GM18870 (cell line): ENCODE data around the gene SPTSSA.
"Not testable (repeated sequence)": the region's sequence is repeated elsewhere in the genome, so short reads cannot be mapped to it uniquely, and the experiment has no call there.

Source experiments
- ATAC-seq: cut with Tn5 transposase; IDR thresholded peaks from one replicate; pipeline ENCODE4 v1.9.1; 2021; ENCODE audit warnings: moderate library complexity; ENCODE audit not compliant: unreplicated experiment

Gene SPTSSA, protein sequence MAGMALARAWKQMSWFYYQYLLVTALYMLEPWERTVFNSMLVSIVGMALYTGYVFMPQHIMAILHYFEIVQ

DNA sequence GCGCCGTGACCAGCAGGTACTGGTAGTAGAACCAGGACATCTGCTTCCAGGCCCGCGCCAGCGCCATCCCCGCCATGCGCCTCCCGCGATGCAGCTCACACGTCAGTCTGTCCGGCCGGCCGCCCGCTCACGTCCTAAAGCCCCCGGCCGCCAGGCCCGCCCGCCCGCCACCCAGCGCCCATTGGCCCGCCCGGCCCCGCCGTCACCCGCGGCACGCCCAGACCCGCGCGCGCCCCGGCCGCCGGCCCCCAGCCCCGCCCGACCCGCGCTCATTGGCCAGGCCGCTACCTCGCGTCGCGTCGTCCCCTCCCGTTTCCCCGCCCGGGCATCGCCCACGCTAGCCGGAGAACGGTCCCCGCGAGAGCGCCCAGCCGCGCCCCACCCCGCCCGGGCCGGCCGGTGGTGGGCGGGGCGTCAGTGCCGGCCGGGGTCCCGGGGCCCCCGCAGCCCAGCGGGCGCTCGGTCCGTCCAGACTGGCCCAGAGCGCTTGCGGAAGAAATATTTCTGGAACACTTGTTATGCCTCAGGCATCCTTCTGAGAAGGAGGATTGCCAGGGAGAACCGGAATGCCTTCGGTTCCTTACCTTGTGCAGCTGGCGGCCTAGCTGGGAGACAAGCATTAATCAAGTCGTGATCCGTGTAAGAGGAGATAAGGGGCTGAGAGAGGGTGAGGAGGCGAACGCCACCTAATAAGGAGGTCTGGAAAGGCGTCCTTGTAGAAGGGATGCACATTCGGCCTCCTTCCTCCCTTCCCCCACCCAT is at the start of gene SPTSSA:
SPTSSA (minus strand) TSS at position 109 of the 762 bp plus-strand sequence; CDS start at position 76, 33 bp downstream.
- ATAC-seq: peak; percentile 50

DNA sequence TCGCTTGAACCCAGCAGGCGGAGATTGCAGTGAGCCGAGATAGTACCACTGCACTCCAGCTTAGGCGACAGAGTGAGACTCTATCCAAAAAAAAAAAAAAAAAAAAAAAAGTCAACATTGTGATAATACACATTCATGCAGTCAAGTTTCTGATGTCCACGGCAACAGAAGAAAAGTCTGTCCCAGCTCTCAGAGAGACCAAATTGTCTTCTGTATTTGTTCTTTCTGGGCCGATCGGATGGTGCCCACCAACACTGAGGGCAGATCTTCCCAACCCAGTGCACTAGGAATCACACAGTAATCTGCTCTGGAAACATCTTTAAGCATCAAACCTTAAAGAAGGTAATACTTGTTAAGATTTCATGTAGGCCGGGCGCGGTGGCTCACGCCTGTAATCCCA is 45.8 kb upstream of the SPTSSA start:
- no peak for ATAC-seq

DNA sequence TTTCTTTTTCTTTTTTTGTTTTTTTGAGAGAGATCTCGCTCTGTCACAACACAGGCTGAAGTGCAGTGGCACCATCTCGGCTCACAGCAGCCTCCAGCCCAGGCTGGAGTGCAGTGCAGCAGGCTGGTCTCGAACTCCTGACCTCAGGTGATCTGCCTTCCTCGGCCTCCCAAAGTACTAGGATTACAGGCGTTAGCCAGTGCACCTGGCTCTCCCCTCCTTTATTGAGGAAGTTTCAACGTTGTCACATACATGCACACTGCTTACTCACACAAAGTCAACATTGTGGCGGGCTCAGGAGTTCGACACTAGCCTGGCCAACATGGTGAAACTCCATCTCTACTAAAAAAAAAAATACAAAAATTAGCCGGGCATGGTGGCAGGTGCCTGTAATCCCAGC is 45.4 kb upstream of the SPTSSA start:
- ATAC-seq: no peak

DNA sequence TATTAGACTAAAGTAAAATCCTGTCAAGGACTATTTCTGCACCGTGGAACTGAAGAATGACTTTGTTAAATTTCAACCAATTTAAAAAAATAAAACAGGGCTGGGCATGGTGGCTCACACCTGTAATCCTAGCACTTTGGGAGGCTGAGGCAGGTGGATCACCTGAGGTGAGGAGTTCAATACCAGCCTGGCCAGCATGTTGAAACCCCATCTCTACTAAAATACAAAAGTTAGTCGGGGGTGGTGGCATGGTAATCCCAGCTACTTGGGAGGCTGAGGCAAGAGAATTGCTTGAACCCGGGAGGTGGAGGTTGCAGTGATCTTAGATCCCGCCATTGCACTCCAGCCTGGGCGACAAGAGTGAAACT is 43.1 kb upstream of the SPTSSA start:
- ATAC-seq: not testable (repeated sequence)

DNA sequence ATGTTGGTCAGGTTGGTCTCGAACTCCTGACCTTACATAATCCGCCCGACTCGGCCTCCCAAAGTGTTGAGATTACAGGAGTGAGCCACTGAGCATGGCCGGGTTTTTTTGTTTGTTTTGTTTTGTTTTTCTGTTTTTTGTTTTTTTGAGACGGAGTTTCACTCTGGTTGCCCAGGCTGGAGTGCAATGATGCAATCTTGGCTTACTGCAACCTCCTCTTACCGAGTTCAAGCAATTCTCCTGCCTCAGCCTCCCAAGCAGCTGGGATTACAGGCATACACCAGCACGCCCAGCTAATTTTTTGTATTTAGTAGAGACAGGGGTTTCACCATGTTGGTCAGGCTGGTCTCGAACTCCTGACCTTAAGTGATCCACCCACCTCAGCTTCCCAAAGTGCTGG is 42.0 kb upstream of the SPTSSA start:
- ATAC-seq: not testable (repeated sequence)

DNA sequence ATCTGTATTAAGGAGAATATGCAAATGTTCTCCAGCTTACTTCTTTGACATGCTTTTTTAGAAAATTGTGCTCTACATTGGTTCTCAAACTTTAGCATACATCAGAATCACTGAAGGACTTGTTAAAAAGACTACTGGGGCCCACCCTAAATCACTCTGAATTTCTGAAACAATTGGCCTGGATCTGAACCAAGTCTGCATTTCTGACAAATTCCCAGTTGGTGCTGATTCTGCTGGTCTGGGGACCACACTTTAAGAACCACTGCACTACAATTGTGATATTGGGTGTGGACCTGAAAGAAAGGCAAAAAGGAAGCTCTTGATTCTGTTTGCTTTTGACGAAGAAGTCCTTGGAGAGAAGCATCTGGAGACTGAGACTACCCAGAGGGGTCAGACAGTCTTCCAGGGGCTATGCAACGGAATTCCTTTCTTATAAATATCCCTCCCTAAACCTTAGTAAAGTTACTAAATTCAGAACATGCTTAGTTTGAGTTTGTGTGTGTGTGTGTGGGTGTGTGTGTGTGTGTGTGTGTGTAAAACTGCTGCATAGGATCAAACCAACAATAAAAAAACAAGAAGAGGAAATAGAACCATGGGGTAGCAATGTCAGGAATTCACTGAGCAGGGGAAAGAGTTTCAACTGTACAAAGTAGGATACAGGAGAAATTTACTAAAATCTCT is 40.6 kb upstream of the SPTSSA start:
- no peak for ATAC-seq

DNA sequence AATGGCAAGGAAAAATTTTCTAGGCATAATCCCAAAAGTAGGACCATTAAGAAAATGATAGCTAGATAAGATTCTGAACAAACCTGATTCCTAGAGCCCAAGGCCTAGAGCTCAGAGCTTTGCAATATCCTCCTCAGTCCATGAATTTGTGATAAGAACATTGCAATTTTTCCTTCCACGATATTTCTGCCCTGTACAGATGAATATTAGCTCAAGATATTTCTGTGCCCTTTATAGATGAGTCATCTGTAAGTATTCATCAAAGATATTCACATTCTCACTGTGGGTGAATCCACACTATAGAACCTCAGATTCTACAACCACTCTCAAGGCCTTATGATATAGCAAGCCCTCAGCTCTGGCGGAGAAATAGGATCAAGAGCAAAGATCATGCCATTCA is 40.0 kb upstream of the SPTSSA start:
- ATAC-seq: no peak

DNA sequence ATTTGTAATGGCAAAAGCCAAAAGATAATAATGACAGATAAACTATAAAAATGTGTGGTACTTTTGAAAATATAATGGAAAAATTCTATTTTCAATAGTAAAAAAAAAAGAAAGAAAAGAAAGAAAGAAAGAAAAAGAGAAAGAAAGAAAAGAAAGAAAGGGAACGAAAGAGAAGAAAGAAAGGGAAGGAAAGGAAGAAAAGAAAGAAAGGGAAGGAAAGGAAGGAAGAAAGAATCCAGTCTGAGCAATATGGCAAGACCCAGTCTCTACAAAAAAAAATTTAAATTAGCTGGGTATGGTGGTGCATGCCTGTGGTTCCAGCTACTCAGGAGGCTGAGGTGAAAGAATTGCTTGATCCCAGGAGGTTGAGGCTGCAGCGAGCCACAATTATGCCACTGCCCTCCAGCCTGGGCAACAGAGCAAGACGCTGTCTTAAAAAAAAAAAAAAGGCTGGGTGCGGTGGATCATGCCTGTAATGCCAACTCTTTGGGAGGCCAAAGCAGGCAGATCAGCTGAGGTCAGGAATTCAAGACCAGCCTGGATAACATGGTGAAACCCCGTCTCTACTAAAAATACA is 39.1 kb upstream of the SPTSSA start:
- no peak for ATAC-seq

DNA sequence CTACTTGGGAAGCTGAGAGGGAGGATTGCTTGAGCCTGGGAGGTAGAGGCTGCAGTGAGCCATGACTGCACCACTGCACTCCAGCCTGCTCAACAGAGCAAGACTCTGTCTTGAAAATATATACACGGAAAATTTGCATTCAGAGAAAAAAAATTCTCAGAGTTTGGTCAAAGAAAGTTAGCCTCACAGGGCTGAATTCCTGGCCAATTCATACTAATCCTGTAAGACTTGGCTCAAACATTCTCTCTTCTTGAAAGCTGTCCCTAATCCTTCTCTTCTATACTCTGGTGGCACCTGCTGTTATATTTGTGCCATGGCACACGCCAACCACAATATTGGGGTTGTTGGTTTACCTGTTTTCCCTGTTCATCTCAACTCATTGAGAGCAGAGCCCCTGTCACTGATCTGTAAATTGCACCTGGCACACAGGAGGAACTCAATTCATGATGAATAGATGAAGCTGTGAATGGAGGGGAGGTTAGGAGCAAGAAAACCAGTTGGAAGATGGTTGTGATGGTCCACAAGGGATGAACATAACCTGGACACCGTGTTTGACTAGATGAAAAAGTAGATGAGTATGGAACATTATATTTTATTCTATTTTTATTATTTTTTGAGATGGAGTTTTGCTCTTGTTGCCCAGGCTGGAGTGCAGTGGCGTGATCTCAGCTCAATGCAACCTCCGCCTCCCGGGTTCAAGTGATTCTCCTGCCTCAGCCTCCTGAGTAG is 36.8 kb upstream of the SPTSSA start:
- no peak for ATAC-seq

DNA sequence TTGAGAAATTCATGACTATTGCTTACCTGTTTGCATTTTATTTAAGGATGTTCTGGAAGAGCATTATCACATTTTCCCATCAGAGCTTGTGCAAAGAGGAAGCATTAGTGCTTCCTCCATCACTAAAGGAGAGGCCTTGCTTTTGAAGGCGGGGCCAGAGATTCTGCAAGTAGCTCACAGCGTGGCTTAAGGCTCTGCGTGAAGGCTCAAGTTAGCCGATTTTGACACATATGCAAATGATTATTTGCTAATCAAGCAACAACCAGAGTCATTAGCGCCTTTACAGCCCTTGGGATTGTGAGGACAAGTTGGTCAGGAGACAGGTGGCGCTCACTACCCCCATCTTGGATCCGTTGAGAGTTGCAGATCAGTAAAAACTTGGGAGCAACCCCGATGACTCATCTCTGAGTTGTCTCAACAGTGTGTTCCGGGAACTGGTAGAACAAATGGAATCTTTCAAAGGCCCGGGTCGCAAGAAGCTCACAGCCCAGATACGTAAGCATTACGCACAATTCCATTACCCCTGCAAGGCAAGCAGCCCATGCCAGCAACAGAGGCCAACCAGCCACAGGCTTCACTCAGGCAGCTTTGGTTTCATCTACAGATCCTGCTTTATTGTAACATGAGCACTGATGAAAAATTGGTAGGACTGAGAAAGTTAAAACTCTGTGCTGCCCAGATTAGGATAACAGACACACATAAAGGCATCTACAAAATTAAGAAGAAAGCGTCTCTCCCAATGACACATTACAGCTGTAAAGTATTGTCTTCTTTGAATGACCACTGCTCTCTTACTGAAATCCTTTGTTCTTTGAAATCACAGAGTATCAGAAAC is 34.9 kb upstream of the SPTSSA start:
- ATAC-seq: no peak

DNA sequence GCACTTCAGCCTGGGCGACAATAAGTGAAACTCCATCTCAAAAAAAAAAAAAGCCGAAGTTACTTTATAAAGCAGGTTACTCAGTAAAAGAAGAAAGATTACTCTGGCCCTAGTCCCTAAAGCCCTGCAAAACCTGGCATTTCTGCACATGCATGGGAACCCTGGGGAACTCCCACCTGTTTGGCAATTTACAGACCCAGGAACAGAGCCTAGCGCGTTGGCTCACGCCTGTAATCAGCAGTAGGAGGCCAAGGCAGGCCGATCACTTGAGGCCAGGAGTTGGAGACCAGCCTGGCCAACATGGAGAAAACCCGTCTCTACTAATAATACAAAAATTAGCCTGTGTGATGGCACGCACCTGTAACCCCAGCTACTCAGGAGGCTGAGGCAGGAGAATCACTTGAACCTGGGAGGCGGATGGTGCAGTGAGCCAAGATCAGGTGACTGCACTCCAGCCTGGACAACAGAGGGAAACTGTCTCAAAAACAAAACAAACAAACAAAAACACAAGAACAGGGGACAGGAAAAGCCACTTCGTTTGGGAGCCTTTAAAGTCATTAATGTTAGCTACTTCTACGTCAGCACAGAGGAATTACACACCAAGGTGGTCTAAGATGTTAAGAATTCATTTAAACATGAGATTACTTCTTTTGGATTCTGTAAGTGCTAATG is 34.1 kb upstream of the SPTSSA start:
- no peak for ATAC-seq

DNA sequence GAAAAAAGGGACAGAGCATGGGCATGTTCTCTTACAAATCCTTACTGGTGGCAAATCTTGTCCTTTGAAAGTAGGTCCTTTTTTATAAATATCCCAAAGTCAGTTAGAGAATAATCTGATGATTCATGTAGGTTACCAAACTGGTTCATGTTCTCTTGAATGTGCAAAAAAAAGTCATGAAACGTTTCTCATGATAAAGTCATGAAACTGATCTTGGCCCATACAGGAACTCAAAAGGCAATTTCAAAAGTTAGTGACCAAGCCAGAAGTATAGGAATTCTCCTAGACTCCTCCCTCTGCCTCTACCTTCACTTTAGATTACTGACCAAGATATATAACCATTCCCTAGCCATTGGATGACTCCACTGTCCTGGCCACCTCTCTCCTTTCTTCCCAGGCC is 27.3 kb upstream of the SPTSSA start:
- ATAC-seq: no peak

DNA sequence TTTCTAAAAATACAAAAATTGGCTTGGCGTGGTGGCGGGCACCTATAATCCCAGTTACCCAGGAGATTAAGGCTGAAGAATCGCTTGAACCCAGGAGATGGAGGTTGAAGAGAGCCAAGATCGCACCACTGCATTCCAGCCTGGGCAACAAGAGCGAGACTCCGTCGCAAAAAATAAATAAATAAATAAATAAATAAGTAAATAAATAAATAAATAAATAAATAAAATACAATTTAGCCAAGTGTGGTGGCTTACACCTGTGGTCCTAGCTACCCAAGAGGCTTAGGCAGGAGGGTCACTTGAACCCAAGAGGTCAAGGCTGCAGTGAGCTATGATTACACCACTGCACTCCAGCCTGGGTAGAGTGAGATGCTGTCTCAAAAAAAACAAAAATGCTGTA is 26.5 kb upstream of the SPTSSA start:
- no peak for ATAC-seq

DNA sequence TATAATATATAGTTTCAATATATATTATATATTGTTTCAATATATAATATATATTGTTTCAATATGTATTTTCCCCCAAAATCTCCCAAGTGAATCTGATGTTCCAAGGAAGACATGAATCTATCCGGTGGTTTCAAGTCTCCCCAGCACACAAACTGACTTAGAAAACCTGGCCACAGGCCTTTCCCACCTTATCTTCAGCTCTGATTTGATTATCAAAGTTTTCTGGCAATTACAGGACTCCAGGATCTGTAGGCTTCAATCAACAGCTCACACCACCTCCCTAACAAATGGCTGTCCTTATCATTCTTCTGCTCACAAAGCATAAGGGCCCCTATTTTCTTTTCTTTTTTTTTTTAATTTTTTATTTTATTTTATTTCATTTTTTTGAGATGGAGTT is 22.7 kb upstream of the SPTSSA start:
- no peak for ATAC-seq

DNA sequence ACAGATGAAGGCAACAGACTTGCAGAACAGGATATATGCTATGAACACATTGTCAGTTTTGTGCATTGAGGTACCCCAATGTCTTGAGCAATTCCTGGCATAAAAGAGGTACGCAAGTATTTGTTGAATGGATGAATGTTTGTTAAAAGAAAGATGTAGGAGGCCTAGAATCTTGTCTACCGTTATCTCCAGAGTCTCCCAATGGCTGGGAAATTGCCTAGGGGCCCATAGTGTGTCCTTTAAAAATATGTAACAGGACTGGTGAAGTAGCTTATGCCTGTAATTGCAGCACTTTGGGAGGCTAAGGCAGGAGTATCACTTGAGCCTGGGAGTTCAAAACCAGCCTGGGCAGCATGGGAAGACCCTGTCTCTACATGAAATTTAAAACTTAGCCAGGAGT is 20.4 kb upstream of the SPTSSA start:
- ATAC-seq: no peak

DNA sequence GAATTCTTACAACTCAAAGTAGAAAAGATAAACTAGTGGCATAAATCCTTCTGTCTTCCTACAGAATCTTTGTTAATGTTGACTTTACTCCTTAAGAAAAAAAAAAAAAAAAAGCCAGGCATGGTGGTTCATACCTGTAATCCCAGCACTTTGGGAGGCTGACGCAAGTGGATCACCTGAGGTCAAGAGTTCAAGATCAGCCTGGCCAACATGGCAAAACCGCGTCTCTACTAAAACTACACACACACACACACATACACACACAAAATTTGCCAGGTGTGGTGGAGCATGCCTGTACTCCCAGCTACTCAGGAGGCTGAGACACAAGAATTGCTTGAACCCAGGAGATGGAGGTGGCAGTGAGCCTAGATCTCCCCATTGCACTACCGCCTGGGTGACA is 17.7 kb upstream of the SPTSSA start:
- ATAC-seq: no peak

DNA sequence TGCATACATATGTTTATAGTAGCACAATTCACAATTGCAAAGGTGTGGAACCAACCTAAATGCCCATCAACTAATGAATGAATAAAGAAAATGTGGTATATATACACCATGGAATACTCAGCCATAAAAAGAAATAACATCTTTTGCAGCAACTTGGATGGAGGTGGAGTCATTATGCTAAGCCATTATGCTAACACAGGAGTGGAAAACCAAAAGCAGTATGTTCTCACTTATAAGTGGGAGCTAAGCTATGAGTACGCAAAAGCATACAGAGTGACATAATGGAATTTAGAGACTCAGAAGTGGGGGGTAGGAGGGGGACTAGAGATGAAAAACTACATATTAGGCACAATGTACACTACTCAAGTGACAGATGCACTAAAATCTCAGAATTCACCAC is 16.2 kb upstream of the SPTSSA start:
- ATAC-seq: no peak

DNA sequence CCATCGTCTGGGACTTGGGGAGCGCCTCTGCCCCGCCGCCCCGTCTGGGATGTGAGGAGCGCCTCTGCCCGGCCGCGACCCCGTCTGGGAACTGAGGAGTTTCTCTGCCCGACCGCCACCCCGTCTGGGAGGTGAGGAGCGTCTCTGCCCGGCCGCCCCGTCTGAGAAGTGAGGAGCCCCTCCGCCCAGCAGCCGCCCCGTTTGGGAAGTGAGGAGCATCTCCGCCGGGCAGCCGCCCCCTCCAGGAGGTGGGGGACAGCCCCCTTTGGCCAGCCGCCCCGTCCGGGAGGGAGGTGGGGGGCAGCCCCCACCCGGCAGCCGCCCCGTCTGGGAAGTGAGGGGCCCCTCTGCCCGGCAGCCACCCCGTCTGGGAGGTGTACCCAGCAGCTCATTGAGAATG is 14.0 kb upstream of the SPTSSA start:
- ATAC-seq: not testable (repeated sequence)

DNA sequence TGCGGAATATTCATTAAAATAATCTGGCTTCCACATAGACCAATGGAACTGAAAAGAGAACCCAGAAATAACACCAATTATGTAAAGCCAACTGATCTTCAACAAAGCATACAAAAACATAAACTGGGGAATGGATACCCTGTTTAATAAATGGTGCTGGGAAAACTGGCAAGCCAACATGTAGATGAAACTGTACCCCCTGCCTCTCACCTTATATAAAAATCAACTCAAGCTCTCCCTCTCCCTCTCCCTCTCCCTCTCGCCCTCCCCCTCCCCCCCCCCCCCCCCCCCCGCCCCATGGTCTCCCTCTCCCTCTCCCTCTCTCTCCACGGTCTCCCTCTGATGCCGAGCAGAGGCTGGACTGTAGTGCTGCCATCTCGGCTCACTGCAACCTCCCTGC is 13.1 kb upstream of the SPTSSA start:
- no peak for ATAC-seq

DNA sequence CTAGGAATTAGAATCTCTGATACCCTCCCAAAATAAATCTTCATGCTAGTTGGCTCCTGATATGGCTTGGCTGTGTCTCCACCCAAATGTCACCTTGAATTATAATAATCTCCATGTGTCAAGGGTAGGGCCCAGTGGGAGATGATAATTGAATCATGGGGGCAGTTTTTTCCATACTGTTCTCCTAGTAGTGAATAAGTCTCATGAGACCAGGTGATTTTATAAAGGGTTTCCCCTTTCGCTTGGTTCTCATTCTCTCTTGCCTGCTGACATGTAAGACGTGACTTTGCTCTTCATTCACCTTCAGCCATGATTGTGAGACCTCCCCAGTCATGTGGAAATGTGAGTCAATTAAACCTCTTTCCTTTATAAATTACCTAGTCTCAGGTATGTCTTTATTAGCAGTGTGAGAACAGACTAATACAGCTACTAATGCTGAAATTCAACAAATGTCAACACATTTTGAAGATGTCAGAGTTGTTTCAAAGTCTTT is 12.2 kb upstream of the SPTSSA start:
- ATAC-seq: no peak
